PC-3 (cell line): Measurements from ENCODE around the gene ITIH5. TPM values are rescaled to one million over a fixed set of nuclear protein-coding genes. Genes with fewer than 3 reads are reported as not detected.
A peak's percentile ranks its signal among the peaks of the same experiment; 100 is the strongest.
"Not testable (repeated sequence)": the region's sequence is repeated elsewhere in the genome, so short reads cannot be mapped to it uniquely, and the experiment has no call there.

Experiments used
- ATAC-seq: fragments of 200-7000 bp; cut with Tn5 transposase; 2 replicates; pipeline ENCODE4 v1.9.1; 2020; ENCODE audit warnings: mild to moderate bottlenecking, moderate library complexity
- BruUV-seq: library from RNA; stranded (reverse); fragments of 400-500 nt; replicated peaks from 2 replicates; lab custom pipeline; 2021; lab: Mats Ljungman, UMichigan
- CTCF ChIA-PET: fragments of 300-600 bp; sonication (Branson Sonifier 250); formaldehyde crosslinking; loops from one replicate; lab custom pipeline; 2022; ENCODE audit warnings: antibody characterized with exemption; lab: Charles Lee
- POLR2A ChIA-PET: fragments of 300-600 bp; sonication (Branson Sonifier 250); formaldehyde crosslinking; loops from one replicate; lab custom pipeline; 2022; ENCODE audit warnings: antibody characterized with exemption; ENCODE audit not compliant: unreplicated experiment; lab: Charles Lee
- DNase-seq: peaks from one replicate; pipeline ENCODE4 v3.0.0-alpha.2; 2015
- H2AFZ ChIP-seq: fragments of 300-600 bp; sonication (generic); 2 replicates; pipeline ENCODE4 v1.6.0; 2016; ENCODE audit warnings: antibody characterized with exemption, low read length
- H3F3A ChIP-seq: fragments of 300-600 bp; sonication (generic); one replicate; pipeline ENCODE4 v1.6.0; 2017; ENCODE audit warnings: antibody characterized with exemption, low read length, control low read depth, mild to moderate bottlenecking; ENCODE audit not compliant: unreplicated experiment
- H3K27ac ChIP-seq: fragments of 300-600 bp; sonication (generic); 2 replicates; pipeline ENCODE4 v1.5.1; 2016; ENCODE audit warnings: mild to moderate bottlenecking, low read length
- H3K27me3 ChIP-seq: fragments of 300-600 bp; sonication (generic); 2 replicates; pipeline ENCODE4 v1.6.1; 2016; ENCODE audit warnings: low read length, mixed read lengths
- H3K36me3 ChIP-seq: fragments of 300-600 bp; sonication (generic); 2 replicates; pipeline ENCODE4 v1.6.1; 2016; ENCODE audit warnings: low read depth, mixed run types, low read length, mixed read lengths
- H3K4me1 ChIP-seq: fragments of 300-600 bp; sonication (generic); 2 replicates; pipeline ENCODE4 v1.5.1; 2016; ENCODE audit warnings: low read length; ENCODE audit not compliant: insufficient read depth
- H3K4me2 ChIP-seq: fragments of 300-600 bp; sonication (generic); 2 replicates; pipeline ENCODE4 v1.6.0; 2016; ENCODE audit warnings: low read length
- H3K4me3 ChIP-seq: fragments of 300-600 bp; sonication (generic); 2 replicates; pipeline ENCODE4 v1.5.1; 2016; ENCODE audit warnings: mild to moderate bottlenecking, low read length, mixed read lengths
- H3K79me2 ChIP-seq: fragments of 300-600 bp; sonication (generic); 2 replicates; pipeline ENCODE4 v1.6.1; 2017; ENCODE audit warnings: low read length, mixed read lengths
- H3K9ac ChIP-seq: fragments of 300-600 bp; sonication (generic); 2 replicates; pipeline ENCODE4 v1.6.0; 2016; ENCODE audit warnings: mild to moderate bottlenecking, low read length
- H3K9me2 ChIP-seq: fragments of 300-600 bp; sonication (generic); replicated peaks from 2 replicates; pipeline ENCODE4 v1.6.1; 2016; ENCODE audit warnings: mixed run types, low read length, mixed read lengths
- H3K9me3 ChIP-seq: fragments of 300-600 bp; sonication (generic); 2 replicates; pipeline ENCODE4 v1.6.1; 2016; ENCODE audit warnings: low read length, mixed read lengths
- H4K20me1 ChIP-seq: fragments of 300-600 bp; sonication (generic); 2 replicates; pipeline ENCODE4 v1.6.1; 2016; ENCODE audit warnings: low read length, mixed read lengths
- EZH2 ChIP-seq: fragments of 300-600 bp; sonication (generic); IDR thresholded peaks from one replicate; pipeline ENCODE4 v1.6.1; 2017; ENCODE audit warnings: antibody characterized with exemption, mild to moderate bottlenecking, low read length; ENCODE audit not compliant: unreplicated experiment
- EZH2phosphoT487 ChIP-seq: fragments of 300-600 bp; sonication (generic); IDR thresholded peaks from 2 replicates; pipeline ENCODE4 v1.6.1; 2018; ENCODE audit warnings: mild to moderate bottlenecking, antibody characterized with exemption, low read length, borderline replicate concordance
- intact Hi-C: fragments of 100-400 bp; cut with micrococcal nuclease; formaldehyde crosslinking; loops from 2 replicates; pipeline ENCODE4 v1.9.0; 2023
- total RNA-seq: library from RNA; depleted of rRNA; stranded (reverse); fragments of >200 nt; gene quantifications from 2 replicates; pipeline ENCODE4 v1.2.3, GENCODE V29; 2014
- TF ChIP-seq, protein P1 (sequence below): fragments of 300-600 bp; sonication (generic); conservative IDR thresholded peaks from 2 replicates; pipeline ENCODE4 v1.5.1; 2017; ENCODE audit warnings: antibody characterized with exemption, low read depth, mild to moderate bottlenecking, low read length

Gene ITIH5
- total RNA-seq, 1 experiment from 2014 or later, result not detected

DNA sequence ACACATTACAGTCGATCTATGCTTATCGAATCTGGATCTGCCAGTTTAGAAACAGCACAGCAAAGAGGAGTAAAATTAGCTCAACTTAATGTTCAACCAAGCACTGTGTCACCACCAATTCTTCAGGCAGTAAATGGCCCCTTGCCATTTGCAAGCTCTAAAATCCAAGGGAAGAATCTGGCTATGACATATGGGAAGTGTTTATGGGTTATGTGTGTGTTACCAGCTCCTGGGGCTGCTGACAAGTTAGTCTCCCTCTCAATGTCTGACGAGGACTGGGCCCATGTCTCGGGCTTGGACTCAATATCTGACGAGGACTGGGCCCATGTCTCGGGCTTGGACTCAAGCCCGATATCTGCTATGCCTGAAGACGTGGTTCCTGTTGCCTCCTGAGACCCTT lies 30.7 kb upstream of the ITIH5 start:
- DNase-seq (no peak), ATAC-seq (no peak)
- Histone ChIP-seq H3K27me3 (no peaks in the 10 kb centered on the region), H3K36me3 (no peaks in the 10 kb centered on the region), H3K27ac (no peak overlapping the region), H2AFZ (no peak overlapping the region), H3K9me3 (no peaks in the 10 kb centered on the region), H4K20me1 (no peaks in the 10 kb centered on the region), H3K4me1 (0 out of 2 replicates have a peak, but pooled peaks cover 4% of the 10 kb centered on the region), H3F3A (no peaks in the 10 kb centered on the region), H3K4me2 (no peak overlapping the region), H3K9me2 (no peaks in the 10 kb centered on the region), H3K79me2 (no peaks in the 10 kb centered on the region), H3K9ac (no peak overlapping the region), H3K4me3 (no peak overlapping the region)
- CTCF ChIA-PET, result interaction anchor here (0.5 kb wide), 1 partner anchor 172 kb away, joined by 3 read pairs; no protein-coding TSS in a partner anchor
- intact Hi-C loops, result no loop called here
- TF ChIP-seq EZH2phosphoT487 (no peak), EZH2 (no peak)
- TF ChIP-seq, protein P1, sequence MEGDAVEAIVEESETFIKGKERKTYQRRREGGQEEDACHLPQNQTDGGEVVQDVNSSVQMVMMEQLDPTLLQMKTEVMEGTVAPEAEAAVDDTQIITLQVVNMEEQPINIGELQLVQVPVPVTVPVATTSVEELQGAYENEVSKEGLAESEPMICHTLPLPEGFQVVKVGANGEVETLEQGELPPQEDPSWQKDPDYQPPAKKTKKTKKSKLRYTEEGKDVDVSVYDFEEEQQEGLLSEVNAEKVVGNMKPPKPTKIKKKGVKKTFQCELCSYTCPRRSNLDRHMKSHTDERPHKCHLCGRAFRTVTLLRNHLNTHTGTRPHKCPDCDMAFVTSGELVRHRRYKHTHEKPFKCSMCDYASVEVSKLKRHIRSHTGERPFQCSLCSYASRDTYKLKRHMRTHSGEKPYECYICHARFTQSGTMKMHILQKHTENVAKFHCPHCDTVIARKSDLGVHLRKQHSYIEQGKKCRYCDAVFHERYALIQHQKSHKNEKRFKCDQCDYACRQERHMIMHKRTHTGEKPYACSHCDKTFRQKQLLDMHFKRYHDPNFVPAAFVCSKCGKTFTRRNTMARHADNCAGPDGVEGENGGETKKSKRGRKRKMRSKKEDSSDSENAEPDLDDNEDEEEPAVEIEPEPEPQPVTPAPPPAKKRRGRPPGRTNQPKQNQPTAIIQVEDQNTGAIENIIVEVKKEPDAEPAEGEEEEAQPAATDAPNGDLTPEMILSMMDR, result no peak
- no TSS peak for BruUV-seq
- POLR2A ChIA-PET, result no interaction called here

DNA sequence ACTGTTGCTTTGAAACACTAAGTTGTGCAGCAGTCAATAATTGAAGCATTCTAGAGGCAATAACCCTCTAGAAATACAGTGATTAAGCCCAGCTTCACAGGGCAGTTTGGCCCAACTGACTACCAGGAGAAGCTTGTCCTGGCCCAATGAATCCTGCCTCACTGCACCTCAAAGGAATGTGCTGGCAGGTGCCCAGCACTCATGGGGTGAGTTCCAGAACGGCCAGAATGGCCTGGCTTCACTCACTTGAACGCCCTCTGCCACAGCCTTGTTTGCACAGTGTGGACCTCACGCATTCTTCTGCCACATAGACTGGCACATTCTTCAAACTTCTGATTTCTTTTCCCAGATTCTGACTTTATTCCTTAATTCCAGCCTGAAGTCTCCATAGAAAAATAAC lies 29.8 kb upstream of the ITIH5 start:
- Histone ChIP-seq H3K36me3 (no peaks in the 10 kb centered on the region), H3K79me2 (no peaks in the 10 kb centered on the region), H4K20me1 (no peaks in the 10 kb centered on the region), H3K9ac (no peak overlapping the region), H3K4me1 (0 out of 2 replicates have a peak, but pooled peaks cover 4% of the 10 kb centered on the region), H2AFZ (no peak overlapping the region), H3K4me3 (no peak overlapping the region), H3K9me2 (no peaks in the 10 kb centered on the region), H3K27ac (no peak overlapping the region), H3K9me3 (no peaks in the 10 kb centered on the region), H3F3A (no peaks in the 10 kb centered on the region), H3K27me3 (no peaks in the 10 kb centered on the region), H3K4me2 (no peak overlapping the region)
- ChIA-PET CTCF (no interaction called here), POLR2A (no interaction called here)
- ATAC-seq, result no peak
- no TSS peak for BruUV-seq
- intact Hi-C loops, result no loop called here
- no peak for TF ChIP-seq EZH2
- TF ChIP-seq, protein P1, result no peak
- no peak for TF ChIP-seq EZH2phosphoT487
- peak; percentile 35 for DNase-seq

- H4K20me1 ChIP-seq, H3K4me1 ChIP-seq, BruUV-seq, H2AFZ ChIP-seq, H3K79me2 ChIP-seq, H3K27me3 ChIP-seq, H3K9me3 ChIP-seq, CTCF ChIA-PET, ATAC-seq, H3K4me2 ChIP-seq, H3K36me3 ChIP-seq, H3K9me2 ChIP-seq, intact Hi-C loops, H3K9ac ChIP-seq, H3K4me3 ChIP-seq, H3K27ac ChIP-seq, POLR2A ChIA-PET, DNase-seq, H3F3A ChIP-seq: not testable (repeated sequence)
Measured at GRCh38 chr10:7693194-7693593, 26.4 kb upstream of the ITIH5 start.

GRCh38 chr10:7692368-7692767 lies 25.6 kb upstream of the ITIH5 start:
- H3F3A ChIP-seq, H3K27ac ChIP-seq, DNase-seq, H3K27me3 ChIP-seq, H3K4me2 ChIP-seq, H3K79me2 ChIP-seq, H3K36me3 ChIP-seq, H2AFZ ChIP-seq, H3K9me2 ChIP-seq, H4K20me1 ChIP-seq, BruUV-seq, H3K4me1 ChIP-seq, CTCF ChIA-PET, H3K9me3 ChIP-seq, POLR2A ChIA-PET, ATAC-seq, H3K4me3 ChIP-seq, intact Hi-C loops, H3K9ac ChIP-seq: not testable (repeated sequence)

DNA sequence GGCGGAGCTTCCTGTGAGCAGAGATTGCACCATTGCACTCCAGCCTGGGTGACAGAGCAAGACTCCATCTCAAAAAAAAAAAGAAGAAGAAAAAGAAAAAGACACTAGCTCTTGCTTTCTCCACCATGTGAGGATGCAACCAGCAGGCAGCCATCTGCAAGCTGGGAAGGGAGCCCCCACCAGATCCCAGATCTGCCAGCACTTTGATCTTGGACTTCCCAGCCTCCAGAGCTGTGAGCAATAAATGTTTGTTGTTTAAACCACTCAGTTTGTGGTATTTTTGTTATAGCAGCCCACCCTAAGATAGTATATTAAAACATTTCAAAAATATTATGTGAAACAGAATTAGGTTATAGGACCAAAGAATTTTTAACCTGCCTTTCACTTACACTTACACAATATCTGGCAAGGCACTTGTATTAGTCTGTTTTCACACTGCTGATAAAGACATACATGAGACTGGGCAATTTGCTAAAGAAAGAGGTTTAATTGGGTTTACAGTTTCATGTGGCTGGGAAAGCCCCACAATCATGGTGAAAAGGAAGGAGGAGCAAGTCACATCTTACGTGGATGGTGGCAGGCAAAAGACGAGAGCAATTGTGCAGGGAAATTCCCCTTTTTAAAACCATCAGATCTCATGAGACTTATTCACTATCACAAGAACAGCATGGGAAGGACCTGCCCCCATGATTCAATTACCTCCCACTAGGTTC lies 24.3 kb upstream of the ITIH5 start:
- H3K27ac ChIP-seq, intact Hi-C loops, H3K4me2 ChIP-seq, BruUV-seq, H3K9me2 ChIP-seq, H3K4me1 ChIP-seq, H4K20me1 ChIP-seq, H2AFZ ChIP-seq, H3K9me3 ChIP-seq, ATAC-seq, CTCF ChIA-PET, H3F3A ChIP-seq, H3K27me3 ChIP-seq, DNase-seq, POLR2A ChIA-PET, H3K36me3 ChIP-seq, H3K79me2 ChIP-seq, H3K9ac ChIP-seq, H3K4me3 ChIP-seq: not testable (repeated sequence)
